Measurements from ENCODE around the gene SPCS2. TPM values are rescaled to one million over a fixed set of nuclear protein-coding genes. Genes with fewer than 3 reads are reported as not detected.
"Not testable (repeated sequence)": the region's sequence is repeated elsewhere in the genome, so short reads cannot be mapped to it uniquely, and the experiment has no call there.

Gene SPCS2
- total RNA-seq, 1 experiment from 2014 or later = 209 TPM

DNA sequence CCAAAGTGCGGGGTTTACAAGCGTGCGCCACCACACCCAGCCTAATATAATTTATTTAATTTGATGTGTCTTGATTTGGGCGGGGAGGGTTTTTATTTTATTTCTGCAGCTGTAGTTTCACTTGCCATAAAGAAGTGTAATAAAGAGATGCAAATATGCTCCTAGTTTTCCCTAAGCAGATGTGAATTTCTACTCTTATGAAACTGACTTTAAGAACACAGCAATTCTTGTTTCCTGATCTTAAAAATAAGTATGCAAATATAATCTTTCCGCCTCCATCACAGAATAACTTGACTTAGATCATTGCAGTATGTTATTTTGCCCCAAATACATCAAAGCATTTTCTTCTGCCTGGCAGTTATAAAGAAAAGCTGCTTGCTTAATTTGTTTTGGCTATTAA is 4.4 kb downstream of the SPCS2 start:
- intact Hi-C loops (cut with micrococcal nuclease; ENCODE audit: unreplicated experiment) = no loop called here
- no peak overlapping the region for H3K27ac Mint-ChIP-seq (ENCODE audit: unreplicated experiment)
- H3K27me3 Mint-ChIP-seq (ENCODE audit: unreplicated experiment) = no peaks in the 10 kb centered on the region
- H3K36me3 Mint-ChIP-seq (ENCODE audit: insufficient read depth, unreplicated experiment) = peaks cover 45% of the 10 kb centered on the region
- H3K4me3 Mint-ChIP-seq (ENCODE audit: low read depth, unreplicated experiment) = no peak overlapping the region
- CTCF ChIA-PET = no interaction called here
- no peaks in the 10 kb centered on the region for H3K9me3 Mint-ChIP-seq (ENCODE audit: low read depth, unreplicated experiment)
- peaks cover 43% of the 10 kb centered on the region for H3K4me1 Mint-ChIP-seq (ENCODE audit: low read depth, unreplicated experiment)
- TF ChIP-seq, protein P1, sequence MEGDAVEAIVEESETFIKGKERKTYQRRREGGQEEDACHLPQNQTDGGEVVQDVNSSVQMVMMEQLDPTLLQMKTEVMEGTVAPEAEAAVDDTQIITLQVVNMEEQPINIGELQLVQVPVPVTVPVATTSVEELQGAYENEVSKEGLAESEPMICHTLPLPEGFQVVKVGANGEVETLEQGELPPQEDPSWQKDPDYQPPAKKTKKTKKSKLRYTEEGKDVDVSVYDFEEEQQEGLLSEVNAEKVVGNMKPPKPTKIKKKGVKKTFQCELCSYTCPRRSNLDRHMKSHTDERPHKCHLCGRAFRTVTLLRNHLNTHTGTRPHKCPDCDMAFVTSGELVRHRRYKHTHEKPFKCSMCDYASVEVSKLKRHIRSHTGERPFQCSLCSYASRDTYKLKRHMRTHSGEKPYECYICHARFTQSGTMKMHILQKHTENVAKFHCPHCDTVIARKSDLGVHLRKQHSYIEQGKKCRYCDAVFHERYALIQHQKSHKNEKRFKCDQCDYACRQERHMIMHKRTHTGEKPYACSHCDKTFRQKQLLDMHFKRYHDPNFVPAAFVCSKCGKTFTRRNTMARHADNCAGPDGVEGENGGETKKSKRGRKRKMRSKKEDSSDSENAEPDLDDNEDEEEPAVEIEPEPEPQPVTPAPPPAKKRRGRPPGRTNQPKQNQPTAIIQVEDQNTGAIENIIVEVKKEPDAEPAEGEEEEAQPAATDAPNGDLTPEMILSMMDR (IDR thresholded peaks at IDR 0.05; ENCODE audit: unreplicated experiment) = no peak
- no TSS peak for BruUV-seq (replicated peaks)
- no peak for DNase-seq

DNA sequence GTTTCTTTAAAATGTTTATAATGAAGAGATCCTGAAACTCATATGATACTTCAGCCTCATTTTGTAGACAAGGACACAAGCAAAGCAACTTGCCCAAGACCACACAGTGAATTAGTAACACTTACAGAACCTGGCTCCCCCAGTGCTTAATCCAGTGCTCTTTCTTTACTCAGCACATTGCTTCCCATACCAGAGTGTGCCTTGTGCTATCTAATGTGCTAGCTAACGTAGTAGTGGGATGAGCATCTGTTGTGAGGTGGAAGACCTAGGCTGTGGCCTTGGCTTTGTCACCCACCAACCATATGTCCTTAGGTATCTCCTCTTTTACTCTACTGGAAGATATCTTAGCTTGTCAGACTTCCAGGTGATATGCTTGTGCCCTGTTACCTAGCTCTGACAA is 5.1 kb downstream of the SPCS2 start:
- Mint-ChIP-seq H3K9me3 (ENCODE audit: low read depth, unreplicated experiment) (no peaks in the 10 kb centered on the region), H3K4me1 (ENCODE audit: low read depth, unreplicated experiment) (peaks cover 49% of the 10 kb centered on the region), H3K27ac (ENCODE audit: unreplicated experiment) (no peak overlapping the region), H3K36me3 (ENCODE audit: insufficient read depth, unreplicated experiment) (peaks cover 38% of the 10 kb centered on the region), H3K27me3 (ENCODE audit: unreplicated experiment) (no peaks in the 10 kb centered on the region), H3K4me3 (ENCODE audit: low read depth, unreplicated experiment) (no peak overlapping the region)
- TF ChIP-seq, protein P1 (IDR thresholded peaks at IDR 0.05; ENCODE audit: unreplicated experiment) = no peak
- no peak for DNase-seq
- no TSS peak for BruUV-seq (replicated peaks)
- CTCF ChIA-PET = no interaction called here
- intact Hi-C loops (cut with micrococcal nuclease; ENCODE audit: unreplicated experiment) = no loop called here

DNA sequence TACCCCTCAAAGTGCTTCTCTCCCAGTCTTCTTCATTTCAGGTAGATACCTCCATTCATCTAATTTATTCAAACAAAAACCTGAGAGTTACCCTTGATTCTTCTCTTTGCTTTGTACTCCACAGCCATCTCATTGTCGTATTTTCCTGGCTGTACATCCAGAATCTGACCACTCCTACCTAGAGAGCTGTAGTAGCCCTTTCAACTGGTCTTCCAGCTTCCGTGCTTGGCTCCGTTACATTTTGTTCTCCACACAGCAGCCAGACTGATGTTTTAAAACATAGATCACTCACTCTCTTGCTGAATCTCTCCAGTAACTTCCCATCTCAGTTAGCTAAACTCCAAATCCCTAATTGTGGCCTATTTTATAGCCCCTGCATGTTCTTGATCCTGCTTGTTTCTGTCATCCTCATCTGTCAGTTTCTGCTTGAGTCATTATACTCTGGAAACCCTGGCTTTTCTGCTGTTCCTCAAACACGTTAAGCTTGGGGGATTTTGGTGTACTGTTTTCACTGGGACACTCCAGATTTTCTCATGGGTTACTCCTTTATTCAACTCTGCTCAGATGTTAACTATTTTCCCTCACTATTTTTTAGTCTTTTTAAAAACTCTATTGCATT is 7.4 kb downstream of the SPCS2 start:
- DNase-seq = no peak
- Mint-ChIP-seq H3K27me3 (ENCODE audit: unreplicated experiment) (no peaks in the 10 kb centered on the region), H3K4me1 (ENCODE audit: low read depth, unreplicated experiment) (peaks cover 37% of the 10 kb centered on the region), H3K4me3 (ENCODE audit: low read depth, unreplicated experiment) (no peak overlapping the region), H3K9me3 (ENCODE audit: low read depth, unreplicated experiment) (no peaks in the 10 kb centered on the region), H3K36me3 (ENCODE audit: insufficient read depth, unreplicated experiment) (peaks cover 15% of the 10 kb centered on the region), H3K27ac (ENCODE audit: unreplicated experiment) (no peak overlapping the region)
- intact Hi-C loops (cut with micrococcal nuclease; ENCODE audit: unreplicated experiment) = no loop called here
- no TSS peak for BruUV-seq (replicated peaks)
- TF ChIP-seq, protein P1 (IDR thresholded peaks at IDR 0.05; ENCODE audit: unreplicated experiment) = no peak
- CTCF ChIA-PET = interaction anchor here (0.6 kb wide), 1 partner anchor 1088 kb away, joined by 8 read pairs; no protein-coding TSS in a partner anchor

DNA sequence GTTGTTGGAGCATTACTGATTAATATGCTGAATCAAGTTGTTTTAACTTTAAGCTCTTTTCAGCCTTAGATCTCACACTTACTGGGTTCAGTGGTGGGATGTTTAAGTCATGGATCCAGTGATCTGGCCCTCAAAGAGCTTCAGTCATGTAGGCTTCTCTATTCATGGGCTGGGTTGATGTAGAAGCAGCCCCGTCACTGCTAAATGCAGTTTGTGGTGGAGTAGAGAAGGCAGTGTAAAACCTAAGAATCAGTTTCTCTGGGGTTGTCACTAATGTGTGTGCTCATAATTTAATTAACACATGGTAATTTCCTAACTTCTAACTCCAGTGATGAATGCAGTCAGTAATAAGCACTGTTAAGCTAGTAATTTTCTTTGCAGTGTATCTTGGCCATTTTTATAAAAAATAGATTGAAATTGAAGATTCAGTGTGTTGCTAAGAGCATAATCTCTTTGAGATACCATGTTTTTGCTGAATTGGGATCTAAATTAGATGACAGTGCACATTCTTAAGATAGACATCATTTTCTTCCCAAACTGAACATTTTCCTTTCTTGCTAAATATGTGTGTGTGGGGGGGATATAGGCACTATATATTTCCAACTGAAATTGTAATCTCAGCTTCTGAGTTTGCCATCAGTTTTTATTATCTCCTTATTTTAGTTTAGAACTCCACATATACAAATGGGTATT is 9.0 kb downstream of the SPCS2 start:
- DNase-seq = no peak
- Mint-ChIP-seq H3K27me3 (ENCODE audit: unreplicated experiment) (no peaks in the 10 kb centered on the region), H3K27ac (ENCODE audit: unreplicated experiment) (no peak overlapping the region), H3K4me3 (ENCODE audit: low read depth, unreplicated experiment) (no peak overlapping the region), H3K36me3 (ENCODE audit: insufficient read depth, unreplicated experiment) (peaks cover 10% of the 10 kb centered on the region), H3K9me3 (ENCODE audit: low read depth, unreplicated experiment) (no peaks in the 10 kb centered on the region), H3K4me1 (ENCODE audit: low read depth, unreplicated experiment) (peaks cover 43% of the 10 kb centered on the region)
- TF ChIP-seq, protein P1 (IDR thresholded peaks at IDR 0.05; ENCODE audit: unreplicated experiment) = no peak
- no TSS peak for BruUV-seq (replicated peaks)
- intact Hi-C loops (cut with micrococcal nuclease; ENCODE audit: unreplicated experiment) = no loop called here
- CTCF ChIA-PET = interaction anchor here (0.6 kb wide), 1 partner anchor 220 kb away, joined by 3 read pairs; no protein-coding TSS in a partner anchor

DNA sequence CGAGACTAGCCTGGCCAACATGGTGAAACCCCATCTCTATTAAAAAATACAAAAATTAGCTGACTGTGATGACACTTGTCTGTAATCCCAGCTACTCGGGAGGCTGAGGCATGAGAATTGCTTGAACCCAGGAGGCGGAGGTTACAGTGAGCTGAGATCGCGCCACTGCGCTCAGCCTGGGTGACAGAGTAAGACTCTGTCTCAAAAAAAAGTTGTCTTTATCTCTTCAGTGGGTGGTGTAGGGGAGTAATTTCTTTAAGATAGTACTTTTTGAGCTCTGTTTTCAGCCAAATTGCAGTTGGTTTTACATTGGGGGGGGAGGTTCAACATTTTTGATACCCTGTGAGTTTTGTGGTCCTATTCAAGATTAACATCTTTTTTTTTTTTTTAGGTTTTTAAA is 11.1 kb downstream of the SPCS2 start:
- H3K4me3 Mint-ChIP-seq (ENCODE audit: low read depth, unreplicated experiment); H3K9me3 Mint-ChIP-seq (ENCODE audit: low read depth, unreplicated experiment); BruUV-seq (replicated peaks); intact Hi-C loops (cut with micrococcal nuclease; ENCODE audit: unreplicated experiment); H3K27ac Mint-ChIP-seq (ENCODE audit: unreplicated experiment); DNase-seq; H3K27me3 Mint-ChIP-seq (ENCODE audit: unreplicated experiment): not testable (repeated sequence)
- CTCF ChIA-PET = interaction anchor here (0.6 to 0.7 kb wide), 3 partner anchors 30 to 677 kb away, joined by 3 read pairs; no protein-coding TSS in a partner anchor
- Mint-ChIP-seq H3K4me1 (ENCODE audit: low read depth, unreplicated experiment) (peaks cover 35% of the 10 kb centered on the region), H3K36me3 (ENCODE audit: insufficient read depth, unreplicated experiment) (peaks cover 16% of the 10 kb centered on the region)
